GM23338 (cell line): Measurements from ENCODE around the gene TP53I3. TPM values are rescaled to one million over a fixed set of nuclear protein-coding genes. Genes with fewer than 3 reads are reported as not detected.

Experiments
- polyA plus RNA-seq: library from polyadenylated mRNA; unstranded; fragments of >200 nt; fragmentation: Nextera tagmentation; extraction: Ambion mirVana; gene quantifications from 2 replicates; pipeline ENCODE4 v1.2.1, GENCODE V29; 2016
- small RNA-seq: library from RNA; depleted of rRNA; stranded (forward); fragments of <200 nt; gene quantifications from one replicate; pipeline ENCODE3, GENCODE V24; 2014; ENCODE audit warnings: low replicate concordance
- total RNA-seq: library from RNA; depleted of rRNA; stranded (reverse); fragments of >200 nt; shearing (Covaris generic); gene quantifications from 2 replicates; pipeline ENCODE4 v1.2.3, GENCODE V29; 2014; rRNA removed

The TP53I3 gene
- total and polyA plus RNA-seq, 2 experiments from 2014 or later, result 27.8 to 36.5 TPM

Small RNA genes within 50 kb of the gene (small RNA-seq; reads per million reads assigned to genes)
- not detected for gene RNU6-370P

Other genes with a start within 250 kb of the TP53I3 start
- gene ATAD2B, start 157.7 kb downstream of the TP53I3 start, total RNA-seq, result 19.3 and 24.3 TPM in 2 replicates
- 10.2 and 12.4 TPM in 2 replicates for gene ATAD2B, start 157.7 kb downstream of the TP53I3 start, polyA plus RNA-seq
- 12.1 and 17.7 TPM in 2 replicates for gene UBXN2A, start 144.4 kb downstream of the TP53I3 start, total RNA-seq
- gene UBXN2A, start 144.4 kb downstream of the TP53I3 start, polyA plus RNA-seq, result 11.5 and 12.9 TPM in 2 replicates
- 0.21 TPM in 1 of 2 replicates, not detected in the other for gene MFSD2B, start 74.7 kb downstream of the TP53I3 start, total RNA-seq
- 0.82 and 2.3 TPM in 2 replicates for gene MFSD2B, start 74.7 kb downstream of the TP53I3 start, polyA plus RNA-seq
- 28.6 and 29.6 TPM in 2 replicates for gene WDCP, start 37.4 kb downstream of the TP53I3 start, total RNA-seq
- gene WDCP, start 37.4 kb downstream of the TP53I3 start, polyA plus RNA-seq, result 7.1 and 10.5 TPM in 2 replicates
- 48.2 and 51.3 TPM in 2 replicates for gene FKBP1B, start 35.1 kb downstream of the TP53I3 start, total RNA-seq
- 75.7 and 77.1 TPM in 2 replicates for gene FKBP1B, start 35.1 kb downstream of the TP53I3 start, polyA plus RNA-seq
- gene SF3B6, start 8.5 kb downstream of the TP53I3 start, total RNA-seq, result 140 and 172 TPM in 2 replicates
- 565 and 610 TPM in 2 replicates for gene SF3B6, start 8.5 kb downstream of the TP53I3 start, polyA plus RNA-seq
- 0.28 TPM in 1 of 2 replicates, not detected in the other for gene PFN4, start 38.5 kb upstream of the TP53I3 start, total RNA-seq
- gene PFN4, start 38.5 kb upstream of the TP53I3 start, polyA plus RNA-seq, result not detected in 2 replicates
- 2.9 and 3.4 TPM in 2 replicates for gene FAM228B, start 38.6 kb upstream of the TP53I3 start, total RNA-seq
- gene FAM228B, start 38.6 kb upstream of the TP53I3 start, polyA plus RNA-seq, result 4.1 and 7.9 TPM in 2 replicates
- gene FAM228A, start 90.2 kb upstream of the TP53I3 start, total RNA-seq, result 0.12 and 0.35 TPM in 2 replicates
- gene FAM228A, start 90.2 kb upstream of the TP53I3 start, polyA plus RNA-seq, result 0.11 and 0.49 TPM in 2 replicates